PC-3 (cell line): ENCODE measurements around the gene COLGALT1. TPM values are rescaled to one million over a fixed set of nuclear protein-coding genes. Genes with fewer than 3 reads are reported as not detected.
"Not testable (repeated sequence)": the region's sequence is repeated elsewhere in the genome, so short reads cannot be mapped to it uniquely, and the experiment has no call there.

Source experiments
- ATAC-seq: fragments of 200-7000 bp; cut with Tn5 transposase; 2 replicates; pipeline ENCODE4 v1.9.1; 2020; ENCODE audit warnings: mild to moderate bottlenecking, moderate library complexity
- BruUV-seq: library from RNA; stranded (reverse); fragments of 400-500 nt; replicated peaks from 2 replicates; lab custom pipeline; 2021; lab: Mats Ljungman, UMichigan
- CTCF ChIA-PET: fragments of 300-600 bp; sonication (Branson Sonifier 250); formaldehyde crosslinking; loops from one replicate; lab custom pipeline; 2022; ENCODE audit warnings: antibody characterized with exemption; lab: Charles Lee
- POLR2A ChIA-PET: fragments of 300-600 bp; sonication (Branson Sonifier 250); formaldehyde crosslinking; loops from one replicate; lab custom pipeline; 2022; ENCODE audit warnings: antibody characterized with exemption; ENCODE audit not compliant: unreplicated experiment; lab: Charles Lee
- DNase-seq: peaks from one replicate; pipeline ENCODE4 v3.0.0-alpha.2; 2015
- H2AFZ ChIP-seq: fragments of 300-600 bp; sonication (generic); 2 replicates; pipeline ENCODE4 v1.6.0; 2016; ENCODE audit warnings: antibody characterized with exemption, low read length
- H3F3A ChIP-seq: fragments of 300-600 bp; sonication (generic); one replicate; pipeline ENCODE4 v1.6.0; 2017; ENCODE audit warnings: antibody characterized with exemption, low read length, control low read depth, mild to moderate bottlenecking; ENCODE audit not compliant: unreplicated experiment
- H3K27ac ChIP-seq: fragments of 300-600 bp; sonication (generic); 2 replicates; pipeline ENCODE4 v1.5.1; 2016; ENCODE audit warnings: mild to moderate bottlenecking, low read length
- H3K27me3 ChIP-seq: fragments of 300-600 bp; sonication (generic); 2 replicates; pipeline ENCODE4 v1.6.1; 2016; ENCODE audit warnings: low read length, mixed read lengths
- H3K36me3 ChIP-seq: fragments of 300-600 bp; sonication (generic); 2 replicates; pipeline ENCODE4 v1.6.1; 2016; ENCODE audit warnings: low read depth, mixed run types, low read length, mixed read lengths
- H3K4me1 ChIP-seq: fragments of 300-600 bp; sonication (generic); 2 replicates; pipeline ENCODE4 v1.5.1; 2016; ENCODE audit warnings: low read length; ENCODE audit not compliant: insufficient read depth
- H3K4me2 ChIP-seq: fragments of 300-600 bp; sonication (generic); 2 replicates; pipeline ENCODE4 v1.6.0; 2016; ENCODE audit warnings: low read length
- H3K4me3 ChIP-seq: fragments of 300-600 bp; sonication (generic); 2 replicates; pipeline ENCODE4 v1.5.1; 2016; ENCODE audit warnings: mild to moderate bottlenecking, low read length, mixed read lengths
- H3K79me2 ChIP-seq: fragments of 300-600 bp; sonication (generic); 2 replicates; pipeline ENCODE4 v1.6.1; 2017; ENCODE audit warnings: low read length, mixed read lengths
- H3K9ac ChIP-seq: fragments of 300-600 bp; sonication (generic); 2 replicates; pipeline ENCODE4 v1.6.0; 2016; ENCODE audit warnings: mild to moderate bottlenecking, low read length
- H3K9me2 ChIP-seq: fragments of 300-600 bp; sonication (generic); replicated peaks from 2 replicates; pipeline ENCODE4 v1.6.1; 2016; ENCODE audit warnings: mixed run types, low read length, mixed read lengths
- H3K9me3 ChIP-seq: fragments of 300-600 bp; sonication (generic); 2 replicates; pipeline ENCODE4 v1.6.1; 2016; ENCODE audit warnings: low read length, mixed read lengths
- H4K20me1 ChIP-seq: fragments of 300-600 bp; sonication (generic); 2 replicates; pipeline ENCODE4 v1.6.1; 2016; ENCODE audit warnings: low read length, mixed read lengths
- CTCF ChIP-seq: fragments of 300-600 bp; sonication (generic); conservative IDR thresholded peaks from 2 replicates; pipeline ENCODE4 v1.5.1; 2017; ENCODE audit warnings: antibody characterized with exemption, low read depth, mild to moderate bottlenecking, low read length
- EZH2 ChIP-seq: fragments of 300-600 bp; sonication (generic); IDR thresholded peaks from one replicate; pipeline ENCODE4 v1.6.1; 2017; ENCODE audit warnings: antibody characterized with exemption, mild to moderate bottlenecking, low read length; ENCODE audit not compliant: unreplicated experiment
- EZH2phosphoT487 ChIP-seq: fragments of 300-600 bp; sonication (generic); IDR thresholded peaks from 2 replicates; pipeline ENCODE4 v1.6.1; 2018; ENCODE audit warnings: mild to moderate bottlenecking, antibody characterized with exemption, low read length, borderline replicate concordance
- intact Hi-C: fragments of 100-400 bp; cut with micrococcal nuclease; formaldehyde crosslinking; loops from 2 replicates; pipeline ENCODE4 v1.9.0; 2023
- total RNA-seq: library from RNA; depleted of rRNA; stranded (reverse); fragments of >200 nt; gene quantifications from 2 replicates; pipeline ENCODE4 v1.2.3, GENCODE V29; 2014

COLGALT1 gene
- total RNA-seq, 1 experiment from 2014 or later, result 80.7 TPM

- Histone ChIP-seq H3K9ac (no peak overlapping the region), H3F3A (no peaks in the 10 kb centered on the region), H3K4me1 (peaks cover 1% of the 10 kb centered on the region; the same call in 1 of the 2 replicates), H2AFZ (no peak overlapping the region), H3K9me3 (peaks cover 6% of the 10 kb centered on the region), H3K4me3 (no peak overlapping the region), H3K4me2 (no peak overlapping the region), H4K20me1 (no peaks in the 10 kb centered on the region), H3K27me3 (no peaks in the 10 kb centered on the region), H3K79me2 (peaks cover 34% of the 10 kb centered on the region), H3K36me3 (peaks cover 17% of the 10 kb centered on the region), H3K27ac (no peak overlapping the region), H3K9me2 (no peaks in the 10 kb centered on the region)
- BruUV-seq, result no TSS peak
- ChIA-PET CTCF (no interaction called here), POLR2A (no interaction called here)
- ATAC-seq, result no peak
- no peak for DNase-seq
- intact Hi-C loops, result no loop called here
- no peak for TF ChIP-seq EZH2
- TF ChIP-seq EZH2phosphoT487, result no peak
- TF ChIP-seq CTCF, result no peak
Measured at GRCh38 chr19:17515408-17516149, 39.9 kb upstream of the COLGALT1 start.

- no peaks in the 10 kb centered on the region for H3K4me1 ChIP-seq
- TF ChIP-seq EZH2 (no peak), CTCF (no peak), EZH2phosphoT487 (no peak)
- H3K9me2 ChIP-seq, result no peaks in the 10 kb centered on the region
- peaks cover 14% of the 10 kb centered on the region for H3K79me2 ChIP-seq
- ATAC-seq (no peak), DNase-seq (no peak)
- H2AFZ ChIP-seq, result no peak overlapping the region
- H3K27me3 ChIP-seq, result no peaks in the 10 kb centered on the region
- no peaks in the 10 kb centered on the region for H3F3A ChIP-seq
- H3K36me3 ChIP-seq, result peaks cover 17% of the 10 kb centered on the region
- no peak overlapping the region for H3K4me2 ChIP-seq
- intact Hi-C loops, result no loop called here
- peaks cover 6% of the 10 kb centered on the region for H3K9me3 ChIP-seq
- ChIA-PET CTCF (no interaction called here), POLR2A (no interaction called here)
- BruUV-seq, result no TSS peak
- H3K9ac ChIP-seq, result no peak overlapping the region
- H3K4me3 ChIP-seq, result no peak overlapping the region
- H4K20me1 ChIP-seq, result no peaks in the 10 kb centered on the region
- no peak overlapping the region for H3K27ac ChIP-seq
Measured at GRCh38 chr19:17517898-17518297, 37.6 kb upstream of the COLGALT1 start.

GRCh38 chr19:17518654-17519053 is 36.8 kb upstream of the COLGALT1 start:
- H3K9me2 ChIP-seq, H2AFZ ChIP-seq, H3K4me2 ChIP-seq, H3K4me3 ChIP-seq, H3K79me2 ChIP-seq, H3K9me3 ChIP-seq, H3K27ac ChIP-seq, H4K20me1 ChIP-seq, DNase-seq, H3K27me3 ChIP-seq, BruUV-seq, H3K9ac ChIP-seq, CTCF ChIA-PET, H3F3A ChIP-seq, intact Hi-C loops, H3K4me1 ChIP-seq, ATAC-seq, POLR2A ChIA-PET: not testable (repeated sequence)
- H3K36me3 ChIP-seq, result peaks cover 17% of the 10 kb centered on the region
